ENCODE measurements around the gene KANK2. TPM values are rescaled to one million over a fixed set of nuclear protein-coding genes. Genes with fewer than 3 reads are reported as not detected.

Gene KANK2
- total RNA-seq (2022) (27.8 and 31.2 TPM in 2 replicates), Bru-seq, nascent RNA (percentile 46 among the genes with signal in this experiment), BruChase-seq, experiment 1, labeled RNA remaining after a 6-hour chase (percentile 59 among the genes with signal in this experiment), BruChase-seq, experiment 2, labeled RNA remaining after a 2-hour chase (percentile 51 among the genes with signal in this experiment)
- long read RNA-seq, full-length matches to known transcripts, result 2 of 16 reads
- long read RNA-seq, partial matches to known transcripts, result 1 of 16 reads
- long read RNA-seq, other reads (novel, unspliced or antisense), result 13 of 16 reads

- intact Hi-C loops (cut with micrococcal nuclease; ENCODE audit: unreplicated experiment), result no loop called here
- H3K27me3 Mint-ChIP-seq (ENCODE audit: unreplicated experiment), result no peaks in the 10 kb centered on the region
- H3K9me3 Mint-ChIP-seq (ENCODE audit: low read depth, unreplicated experiment), result no peaks in the 10 kb centered on the region
- H3K27ac Mint-ChIP-seq (ENCODE audit: unreplicated experiment), result no peak within 1 kb of the TSS
- no peak for TF ChIP-seq CTCF (IDR thresholded peaks at IDR 0.05; ENCODE audit: unreplicated experiment)
- peaks cover 11% of the 10 kb centered on the region for H3K36me3 Mint-ChIP-seq (ENCODE audit: insufficient read depth, unreplicated experiment)
- peak; percentile 89 for DNase-seq
- no TSS peak for BruUV-seq (replicated peaks)
- CTCF ChIA-PET, result interaction anchor here (0.6 to 1.5 kb wide), 2 partner anchors 184 to 256 kb away, joined by 3 to 5 read pairs; no protein-coding TSS in a partner anchor
- no peaks in the 10 kb centered on the region for H3K4me1 Mint-ChIP-seq (ENCODE audit: low read depth, unreplicated experiment)
- H3K4me3 Mint-ChIP-seq (ENCODE audit: low read depth, unreplicated experiment), result peak within 1 kb of the TSS; percentile 66
Measured at GRCh38 chr19:11197291-11198174, at the start of gene KANK2. Gene KANK2, minus strand, starts transcription at chr19:11197545. Its CDS starts 3,034 bp downstream, at chr19:11194511.

GRCh38 chr19:11246941-11247340 lies 49.6 kb upstream of the KANK2 start:
- no peaks in the 10 kb centered on the region for H3K27me3 Mint-ChIP-seq (ENCODE audit: unreplicated experiment)
- intact Hi-C loops (cut with micrococcal nuclease; ENCODE audit: unreplicated experiment), result no loop called here
- no peak for TF ChIP-seq CTCF (IDR thresholded peaks at IDR 0.05; ENCODE audit: unreplicated experiment)
- peaks cover 12% of the 10 kb centered on the region for H3K36me3 Mint-ChIP-seq (ENCODE audit: insufficient read depth, unreplicated experiment)
- H3K9me3 Mint-ChIP-seq (ENCODE audit: low read depth, unreplicated experiment), result no peaks in the 10 kb centered on the region
- CTCF ChIA-PET, result no interaction called here
- BruUV-seq (replicated peaks), result no TSS peak
- H3K4me3 Mint-ChIP-seq (ENCODE audit: low read depth, unreplicated experiment), result no peak overlapping the region
- DNase-seq, result no peak
- H3K27ac Mint-ChIP-seq (ENCODE audit: unreplicated experiment), result no peak overlapping the region
- H3K4me1 Mint-ChIP-seq (ENCODE audit: low read depth, unreplicated experiment), result no peaks in the 10 kb centered on the region

GRCh38 chr19:11244846-11245589 lies 47.7 kb upstream of the KANK2 start:
- Mint-ChIP-seq H3K27me3 (ENCODE audit: unreplicated experiment) (no peaks in the 10 kb centered on the region), H3K36me3 (ENCODE audit: insufficient read depth, unreplicated experiment) (peaks cover 17% of the 10 kb centered on the region), H3K4me1 (ENCODE audit: low read depth, unreplicated experiment) (no peaks in the 10 kb centered on the region), H3K4me3 (ENCODE audit: low read depth, unreplicated experiment) (no peak overlapping the region), H3K27ac (ENCODE audit: unreplicated experiment) (no peak overlapping the region), H3K9me3 (ENCODE audit: low read depth, unreplicated experiment) (no peaks in the 10 kb centered on the region)
- no TSS peak for BruUV-seq (replicated peaks)
- no peak for DNase-seq
- CTCF ChIA-PET, result interaction anchor here (0.6 kb wide), 1 partner anchor 16 kb away, joined by 3 read pairs; no protein-coding TSS in a partner anchor
- no peak for TF ChIP-seq CTCF (IDR thresholded peaks at IDR 0.05; ENCODE audit: unreplicated experiment)
- intact Hi-C loops (cut with micrococcal nuclease; ENCODE audit: unreplicated experiment), result no loop called here

- BruUV-seq (replicated peaks), result no TSS peak
- intact Hi-C loops (cut with micrococcal nuclease; ENCODE audit: unreplicated experiment), result no loop called here
- CTCF ChIA-PET, result no interaction called here
- DNase-seq, result no peak
- H3K27me3 Mint-ChIP-seq (ENCODE audit: unreplicated experiment), result no peaks in the 10 kb centered on the region
- H3K4me3 Mint-ChIP-seq (ENCODE audit: low read depth, unreplicated experiment), result no peak overlapping the region
- peaks cover 21% of the 10 kb centered on the region for H3K36me3 Mint-ChIP-seq (ENCODE audit: insufficient read depth, unreplicated experiment)
- no peaks in the 10 kb centered on the region for H3K9me3 Mint-ChIP-seq (ENCODE audit: low read depth, unreplicated experiment)
- H3K4me1 Mint-ChIP-seq (ENCODE audit: low read depth, unreplicated experiment), result no peaks in the 10 kb centered on the region
- TF ChIP-seq CTCF (IDR thresholded peaks at IDR 0.05; ENCODE audit: unreplicated experiment), result no peak
- no peak overlapping the region for H3K27ac Mint-ChIP-seq (ENCODE audit: unreplicated experiment)
Measured at GRCh38 chr19:11243798-11244169, 46.4 kb upstream of the KANK2 start.
